NCI-H82 (cell line): ENCODE results near the gene NEMP1.
"Not testable (repeated sequence)": the region's sequence is repeated elsewhere in the genome, so short reads cannot be mapped to it uniquely, and the experiment has no call there.

ENCODE experiments used
- DNase-seq: peaks from one replicate; lab custom pipeline; 2025; lab: John Stamatoyannopoulos, UW

The NEMP1 gene

GRCh38 chr12:57027011-57027804 lies 51.4 kb downstream of the NEMP1 start:
- DNase-seq, result peak; percentile 74

GRCh38 chr12:57025196-57025595 lies 53.4 kb downstream of the NEMP1 start:
- no peak for DNase-seq

GRCh38 chr12:57022324-57022723 lies 56.3 kb downstream of the NEMP1 start:
- not testable (repeated sequence) for DNase-seq

- DNase-seq, result no peak
Observed at GRCh38 chr12:57019983-57020719, 58.4 kb downstream of the NEMP1 start.

- DNase-seq, result no peak
Observed at GRCh38 chr12:57018906-57019305, 59.7 kb downstream of the NEMP1 start.

GRCh38 chr12:57018353-57018752 lies 60.2 kb downstream of the NEMP1 start:
- not testable (repeated sequence) for DNase-seq

- peak; percentile 72 for DNase-seq
Observed at GRCh38 chr12:57016348-57016747, 62.2 kb downstream of the NEMP1 start, which contains the start of gene TAC3. TAC3 (minus strand) TSS chr12:57016529; CDS start chr12:57015797, 732 bp downstream.

- peak; percentile 27 for DNase-seq
Observed at GRCh38 chr12:57012600-57013465, 65.8 kb downstream of the NEMP1 start.

- DNase-seq, result no peak
Observed at GRCh38 chr12:57011438-57012424, 66.9 kb downstream of the NEMP1 start.

GRCh38 chr12:57010627-57011247 lies 67.9 kb downstream of the NEMP1 start:
- no peak for DNase-seq

GRCh38 chr12:57009949-57010626 lies 68.5 kb downstream of the NEMP1 start:
- no peak for DNase-seq

GRCh38 chr12:57008178-57008577 lies 70.4 kb downstream of the NEMP1 start:
- DNase-seq, result peak; percentile 74

- no peak for DNase-seq
Observed at GRCh38 chr12:57006809-57007475, 71.6 kb downstream of the NEMP1 start.

GRCh38 chr12:57005980-57006808 lies 72.4 kb downstream of the NEMP1 start, which contains the start of gene ZBTB39:
ZBTB39 (minus strand) TSS chr12:57006546; CDS start chr12:57004917, 1,629 bp downstream.
- peak; percentile 80 for DNase-seq
